H9 (cell line): ENCODE measurements around the gene SH3RF3. TPM values are rescaled to one million over a fixed set of nuclear protein-coding genes. Genes with fewer than 3 reads are reported as not detected.
A peak's percentile ranks its signal among the peaks of the same experiment; 100 is the strongest.

Source experiments
- DNase-seq: peaks from one replicate; pipeline ENCODE4 v3.0.0-alpha.2; 2017
- H2AFZ ChIP-seq: one replicate; pipeline ENCODE4 v1.6.1; 2013; ENCODE audit warnings: mild to moderate bottlenecking, low read length, control low read depth, moderate library complexity
- H2AK5ac ChIP-seq: 2 replicates; pipeline ENCODE4 v1.6.1; 2013; ENCODE audit warnings: low read length, control low read depth, mixed read lengths; ENCODE audit not compliant: insufficient read length
- H2BK120ac ChIP-seq: one replicate; pipeline ENCODE4 v1.6.1; 2013; ENCODE audit warnings: low read depth, mild to moderate bottlenecking, low read length, control low read depth, inconsistent platforms; ENCODE audit not compliant: poor library complexity, severe bottlenecking
- H2BK12ac ChIP-seq: 2 replicates; pipeline ENCODE4 v1.6.1; 2013; ENCODE audit warnings: low read length, control low read depth, mixed read lengths, low read depth; ENCODE audit not compliant: insufficient read length
- H2BK15ac ChIP-seq: 2 replicates; pipeline ENCODE4 v1.6.1; 2013; ENCODE audit warnings: low read depth, low read length, control low read depth
- H2BK20ac ChIP-seq: one replicate; pipeline ENCODE4 v1.6.1; 2013; ENCODE audit warnings: low read depth, mild to moderate bottlenecking, low read length, control low read depth, inconsistent platforms; ENCODE audit not compliant: poor library complexity, severe bottlenecking
- H2BK5ac ChIP-seq: 2 replicates; pipeline ENCODE4 v1.6.1; 2013; ENCODE audit warnings: low read length, control low read depth, mixed read lengths; ENCODE audit not compliant: insufficient read length
- H3K14ac ChIP-seq: 2 replicates; pipeline ENCODE4 v1.6.1; 2013; ENCODE audit warnings: low read length, control low read depth; ENCODE audit not compliant: insufficient read depth
- H3K18ac ChIP-seq: 2 replicates; pipeline ENCODE4 v1.6.1; 2013; ENCODE audit warnings: low read depth, mild to moderate bottlenecking, mixed read lengths, low read length, control low read depth; ENCODE audit not compliant: insufficient read length
- H3K23ac ChIP-seq: 2 replicates; pipeline ENCODE4 v1.6.1; 2013; ENCODE audit warnings: low read length, control low read depth, mixed read lengths, low read depth; ENCODE audit not compliant: insufficient read length
- H3K23me2 ChIP-seq: 2 replicates; pipeline ENCODE4 v1.6.1; 2013; ENCODE audit warnings: low read depth, mild to moderate bottlenecking, mixed read lengths, low read length, control low read depth; ENCODE audit not compliant: insufficient read length, poor library complexity, severe bottlenecking
- H3K27ac ChIP-seq: 2 replicates; pipeline ENCODE4 v1.5.1; 2013; ENCODE audit warnings: low read length, control low read depth, mixed read lengths, low read depth; ENCODE audit not compliant: insufficient read length
- H3K27me3 ChIP-seq: 2 replicates; pipeline ENCODE4 v1.6.1; 2013; ENCODE audit warnings: low read length, control low read depth, inconsistent platforms; ENCODE audit not compliant: insufficient read depth
- H3K4ac ChIP-seq: 2 replicates; pipeline ENCODE4 v1.6.1; 2013; ENCODE audit warnings: low read depth, mild to moderate bottlenecking, control low read depth, inconsistent platforms, low read length, moderate library complexity
- H3K4me1 ChIP-seq: 2 replicates; pipeline ENCODE4 v1.6.1; 2013; ENCODE audit warnings: low read length, control low read depth, inconsistent platforms; ENCODE audit not compliant: insufficient read depth
- H3K4me2 ChIP-seq: 2 replicates; pipeline ENCODE4 v1.6.1; 2013; ENCODE audit warnings: low read length, control low read depth, mixed read lengths; ENCODE audit not compliant: insufficient read length, insufficient read depth
- H3K56ac ChIP-seq: 2 replicates; pipeline ENCODE4 v1.6.1; 2013; ENCODE audit warnings: low read depth, mild to moderate bottlenecking, mixed read lengths, low read length, control low read depth; ENCODE audit not compliant: insufficient read length
- H3K79me1 ChIP-seq: 2 replicates; pipeline ENCODE4 v1.6.1; 2013; ENCODE audit warnings: low read depth, mild to moderate bottlenecking, moderate library complexity, low read length, control low read depth, inconsistent platforms; ENCODE audit not compliant: insufficient read depth, poor library complexity, severe bottlenecking
- H3K79me2 ChIP-seq: 2 replicates; pipeline ENCODE4 v1.6.1; 2013; ENCODE audit warnings: low read length, control low read depth, inconsistent platforms; ENCODE audit not compliant: insufficient read depth
- H3K9ac ChIP-seq: 2 replicates; pipeline ENCODE4 v1.6.1; 2013; ENCODE audit warnings: low read length, control low read depth, mixed read lengths; ENCODE audit not compliant: insufficient read length; ENCODE audit errors: extremely low read depth
- H3K9me3 ChIP-seq: one replicate; pipeline ENCODE4 v1.6.1; 2013; ENCODE audit warnings: low read depth, low read length, inconsistent platforms; ENCODE audit not compliant: control insufficient read depth
- H3T11ph ChIP-seq: one replicate; pipeline ENCODE4 v1.6.1; 2013; ENCODE audit warnings: mild to moderate bottlenecking, low read length, control low read depth, inconsistent platforms
- H4K20me1 ChIP-seq: one replicate; pipeline ENCODE4 v1.6.1; 2013; ENCODE audit not compliant: control insufficient read depth, insufficient read length, insufficient read depth
- H4K5ac ChIP-seq: 2 replicates; pipeline ENCODE4 v1.6.1; 2013; ENCODE audit warnings: low read depth, mild to moderate bottlenecking, mixed read lengths, low read length, control low read depth; ENCODE audit not compliant: insufficient read length
- H4K8ac ChIP-seq: replicated peaks from 2 replicates; pipeline ENCODE4 v1.6.1; 2013; ENCODE audit warnings: low read length, control low read depth, mixed read lengths, low read depth; ENCODE audit not compliant: insufficient read length
- H4K91ac ChIP-seq: 2 replicates; pipeline ENCODE4 v1.6.1; 2013; ENCODE audit warnings: low read depth, mild to moderate bottlenecking, moderate library complexity, mixed read lengths, low read length, control low read depth; ENCODE audit not compliant: insufficient read length
- H3K27ac Mint-ChIP-seq, 3 experiments: 2 replicates in 2 of 3; 3 replicates in 1 of 3; pipeline ENCODE4 v1.8.0; 2020 to 2021; ENCODE audit warnings: mixed read lengths in 3 of 3, mild to moderate bottlenecking in 1 of 3, moderate library complexity in 1 of 3
- H3K27me3 Mint-ChIP-seq: 2 replicates; pipeline ENCODE4 v1.8.0; 2021; ENCODE audit warnings: low read depth, mild to moderate bottlenecking, moderate library complexity, mixed read lengths
- H3K36me3 Mint-ChIP-seq, 3 experiments: 2 replicates in 2 of 3; 3 replicates in 1 of 3; pipeline ENCODE4 v1.8.0; 2020 to 2021; ENCODE audit warnings: low read depth in 3 of 3, mixed read lengths in 3 of 3; ENCODE audit not compliant: insufficient read depth in 1 of 3
- H3K4me1 Mint-ChIP-seq, 2 experiments: 2 replicates each; pipeline ENCODE4 v1.8.0; 2020; ENCODE audit warnings: mixed read lengths in 2 of 2
- H3K4me3 Mint-ChIP-seq, 2 experiments: 2 replicates in 1 of 2; 3 replicates in 1 of 2; pipeline ENCODE4 v1.8.0; 2020 to 2021; ENCODE audit warnings: mild to moderate bottlenecking in 2 of 2, mixed read lengths in 2 of 2, moderate library complexity in 1 of 2
- H3K9me3 Mint-ChIP-seq, 2 experiments: 2 replicates in 1 of 2; 3 replicates in 1 of 2; pipeline ENCODE4 v1.8.0; 2020; ENCODE audit warnings: mild to moderate bottlenecking in 2 of 2, mixed read lengths in 2 of 2, moderate library complexity in 1 of 2
- WGBS: extraction: QIAGEN DNeasy Blood & Tissue Kit; methylation state at CpG from one replicate; pipeline ENCODE4 v1.1.7; 2013; ENCODE audit warnings: missing lambda C conversion rate, low lambda C conversion rate, mixed read lengths; ENCODE audit not compliant: insufficient read length; ENCODE audit errors: extremely low coverage; 5-methylcytosine and 5-hydroxymethylcytosine counted together
- total RNA-seq: library from RNA; stranded (reverse); gene quantifications from 2 replicates; pipeline ENCODE4 v1.2.1, GENCODE V29; 2021
- TF ChIP-seq, protein P1 (sequence below): fragments of 200-600 bp; sonication (generic); conservative IDR thresholded peaks from 3 replicates; pipeline ENCODE4 v1.8.0; 2021; ENCODE audit warnings: antibody characterized with exemption, mild to moderate bottlenecking

Gene SH3RF3
- total RNA-seq, 1 experiment from 2014 or later = 0.46 TPM

DNA sequence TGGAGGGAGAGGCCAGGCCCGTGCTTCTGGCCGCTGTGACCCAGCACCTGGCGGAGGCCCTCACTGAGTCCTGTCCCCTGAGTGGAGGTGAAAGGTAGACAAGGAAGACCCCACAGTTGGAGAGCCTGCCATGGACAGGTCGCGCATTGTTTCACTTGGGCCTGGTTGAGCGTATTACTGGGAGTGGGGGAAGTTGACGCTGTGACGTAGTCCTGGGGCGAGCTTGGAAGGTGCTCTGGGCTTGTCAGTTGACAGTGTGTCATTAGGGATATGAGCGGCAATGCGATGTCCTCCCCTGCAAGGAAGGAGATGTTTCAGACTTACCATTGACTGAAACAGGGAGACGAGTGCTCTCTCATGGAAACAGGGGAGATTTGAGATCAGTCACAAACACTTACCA is 127.1 kb downstream of the SH3RF3 start:
- Histone ChIP-seq H3K79me2 (no peaks in the 10 kb centered on the region), H3K4me2 (no peak overlapping the region), H3K27ac (no peak overlapping the region), H4K20me1 (no peaks in the 10 kb centered on the region), H3K23me2 (no peaks in the 10 kb centered on the region), H3K27me3 (no peaks in the 10 kb centered on the region), H4K8ac (no peak overlapping the region), H2BK15ac (no peak overlapping the region), H4K91ac (no peak overlapping the region), H3K79me1 (no peaks in the 10 kb centered on the region), H3K4ac (no peak overlapping the region), H2BK5ac (no peak overlapping the region), H3K18ac (no peak overlapping the region), H4K5ac (no peak overlapping the region), H2BK20ac (no peak overlapping the region), H3K4me1 (no peaks in the 10 kb centered on the region), H2BK12ac (no peak overlapping the region), H3K56ac (no peak overlapping the region), H3T11ph (no peak overlapping the region), H3K23ac (no peak overlapping the region), H2AK5ac (no peak overlapping the region), H2BK120ac (no peak overlapping the region), H3K14ac (no peak overlapping the region), H2AFZ (no peak overlapping the region), H3K9me3 (no peaks in the 10 kb centered on the region), H3K9ac (no peak overlapping the region)
- WGBS = no CpG with 5 or more reads among the region's 12 CpGs
- no peak overlapping the region for H3K4me3 Mint-ChIP-seq
- H3K9me3 Mint-ChIP-seq = no peaks in the 10 kb centered on the region; a peak in 1 of 5 replicates
- TF ChIP-seq, protein P1, sequence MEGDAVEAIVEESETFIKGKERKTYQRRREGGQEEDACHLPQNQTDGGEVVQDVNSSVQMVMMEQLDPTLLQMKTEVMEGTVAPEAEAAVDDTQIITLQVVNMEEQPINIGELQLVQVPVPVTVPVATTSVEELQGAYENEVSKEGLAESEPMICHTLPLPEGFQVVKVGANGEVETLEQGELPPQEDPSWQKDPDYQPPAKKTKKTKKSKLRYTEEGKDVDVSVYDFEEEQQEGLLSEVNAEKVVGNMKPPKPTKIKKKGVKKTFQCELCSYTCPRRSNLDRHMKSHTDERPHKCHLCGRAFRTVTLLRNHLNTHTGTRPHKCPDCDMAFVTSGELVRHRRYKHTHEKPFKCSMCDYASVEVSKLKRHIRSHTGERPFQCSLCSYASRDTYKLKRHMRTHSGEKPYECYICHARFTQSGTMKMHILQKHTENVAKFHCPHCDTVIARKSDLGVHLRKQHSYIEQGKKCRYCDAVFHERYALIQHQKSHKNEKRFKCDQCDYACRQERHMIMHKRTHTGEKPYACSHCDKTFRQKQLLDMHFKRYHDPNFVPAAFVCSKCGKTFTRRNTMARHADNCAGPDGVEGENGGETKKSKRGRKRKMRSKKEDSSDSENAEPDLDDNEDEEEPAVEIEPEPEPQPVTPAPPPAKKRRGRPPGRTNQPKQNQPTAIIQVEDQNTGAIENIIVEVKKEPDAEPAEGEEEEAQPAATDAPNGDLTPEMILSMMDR = no peak
- peaks cover 1% of the 10 kb centered on the region; the same call in 1 of the 2 replicates for H3K27me3 Mint-ChIP-seq
- peak; percentile 14 for DNase-seq
- no peak overlapping the region; a peak in 1 of 7 replicates for H3K27ac Mint-ChIP-seq
- peaks cover under 1% of the 10 kb centered on the region in 2 experiments for H3K4me1 Mint-ChIP-seq
- no peaks in the 10 kb centered on the region for H3K36me3 Mint-ChIP-seq
